ENCODE measurements around the gene BSPRY.

The BSPRY gene

GRCh38 chr9:113349445-113350094, at the start of gene BSPRY:
Gene BSPRY, plus strand, starts transcription at chr9:113349541. Its CDS starts 39 bp downstream, at chr9:113349580.
- DNase-seq: no peak

- DNase-seq: peak; percentile 27
These were observed 49.5 kb upstream of the BSPRY start for GRCh38 chr9:113299800-113300292.

- DNase-seq: peak; percentile 11
These were observed 47.8 kb upstream of the BSPRY start for GRCh38 chr9:113301548-113301947.

GRCh38 chr9:113302792-113303418, 46.4 kb upstream of the BSPRY start, which contains the start of gene RNF183:
Gene RNF183, minus strand, starts transcription at chr9:113303376. Its CDS starts 5,192 bp downstream, at chr9:113298184.
- no peak for DNase-seq

- no peak for DNase-seq
These were observed 42.8 kb upstream of the BSPRY start for GRCh38 chr9:113306566-113306965.

- DNase-seq: no peak
These were observed 41.9 kb upstream of the BSPRY start for GRCh38 chr9:113307396-113307975.

- peak; percentile 28 for DNase-seq
These were observed 40.0 kb upstream of the BSPRY start for GRCh38 chr9:113309204-113309813.

- no peak for DNase-seq
These were observed 38.8 kb upstream of the BSPRY start for GRCh38 chr9:113310538-113310937.

GRCh38 chr9:113311961-113312360, 37.4 kb upstream of the BSPRY start:
- DNase-seq: peak; percentile 29

GRCh38 chr9:113313261-113313660, 36.1 kb upstream of the BSPRY start:
- DNase-seq: no peak

- no peak for DNase-seq
These were observed 34.1 kb upstream of the BSPRY start for GRCh38 chr9:113315231-113315630.

GRCh38 chr9:113316030-113316429, 33.3 kb upstream of the BSPRY start:
- no peak for DNase-seq

- DNase-seq: no peak
These were observed 31.6 kb upstream of the BSPRY start for GRCh38 chr9:113317777-113318176.

- no peak for DNase-seq
These were observed 30.3 kb upstream of the BSPRY start for GRCh38 chr9:113319054-113319453.

- no peak for DNase-seq
These were observed 29.3 kb upstream of the BSPRY start for GRCh38 chr9:113320051-113320450.

GRCh38 chr9:113322671-113323070, 26.7 kb upstream of the BSPRY start:
- no peak for DNase-seq

- no peak for DNase-seq
These were observed 23.1 kb upstream of the BSPRY start for GRCh38 chr9:113326230-113326629.

GRCh38 chr9:113328045-113328782, 21.1 kb upstream of the BSPRY start:
- no peak for DNase-seq

GRCh38 chr9:113331780-113332179, 17.6 kb upstream of the BSPRY start:
- no peak for DNase-seq

GRCh38 chr9:113337714-113338113, 11.6 kb upstream of the BSPRY start:
- no peak for DNase-seq

- peak; percentile 89 for DNase-seq
These were observed 9.2 kb upstream of the BSPRY start, which contains the start of gene WDR31 for GRCh38 chr9:113340011-113340699. Gene WDR31, minus strand, starts transcription at chr9:113340275. Its CDS starts 8,253 bp downstream, at chr9:113332022.
